ENCODE data around the gene PPP1R7.

PPP1R7 gene

DNA sequence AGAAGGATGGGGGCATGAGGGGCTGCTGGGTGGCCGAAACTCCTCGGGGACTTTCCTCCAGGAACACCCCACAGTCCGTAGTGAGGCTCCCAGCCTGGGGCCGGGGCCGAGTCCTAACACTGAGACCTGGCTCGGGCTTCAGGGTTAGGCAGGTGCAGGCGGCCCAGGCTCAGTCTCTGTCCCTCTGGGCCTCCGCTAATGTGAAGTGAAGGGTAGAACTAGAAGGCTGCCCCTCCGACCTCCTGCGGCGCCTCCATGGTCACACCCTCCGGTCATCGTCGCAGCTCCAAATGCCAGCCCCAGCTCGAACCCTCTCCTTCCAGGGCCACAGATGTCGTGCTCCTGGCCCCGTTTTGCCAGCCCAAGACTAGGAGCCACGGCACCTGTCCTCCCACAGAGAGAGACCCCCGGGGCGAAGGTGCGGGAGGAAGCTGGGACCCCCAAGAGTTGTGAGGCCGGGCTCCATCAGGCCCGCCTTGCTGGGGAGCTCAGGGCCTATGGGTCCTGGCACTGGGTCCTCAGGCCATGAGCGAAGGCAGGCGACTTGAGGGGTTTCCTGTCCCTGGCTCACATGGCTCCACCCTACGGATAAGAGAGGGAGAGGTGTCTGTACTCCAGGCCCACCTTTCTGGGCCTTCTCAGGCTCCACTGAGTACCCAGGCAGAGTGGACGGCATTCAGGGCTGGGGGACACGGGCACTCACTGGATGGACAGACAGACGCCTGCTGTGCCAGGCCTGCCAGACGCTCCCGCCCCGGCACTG, 39.0 kb downstream of the PPP1R7 start:
- TF ChIP-seq, protein P1, sequence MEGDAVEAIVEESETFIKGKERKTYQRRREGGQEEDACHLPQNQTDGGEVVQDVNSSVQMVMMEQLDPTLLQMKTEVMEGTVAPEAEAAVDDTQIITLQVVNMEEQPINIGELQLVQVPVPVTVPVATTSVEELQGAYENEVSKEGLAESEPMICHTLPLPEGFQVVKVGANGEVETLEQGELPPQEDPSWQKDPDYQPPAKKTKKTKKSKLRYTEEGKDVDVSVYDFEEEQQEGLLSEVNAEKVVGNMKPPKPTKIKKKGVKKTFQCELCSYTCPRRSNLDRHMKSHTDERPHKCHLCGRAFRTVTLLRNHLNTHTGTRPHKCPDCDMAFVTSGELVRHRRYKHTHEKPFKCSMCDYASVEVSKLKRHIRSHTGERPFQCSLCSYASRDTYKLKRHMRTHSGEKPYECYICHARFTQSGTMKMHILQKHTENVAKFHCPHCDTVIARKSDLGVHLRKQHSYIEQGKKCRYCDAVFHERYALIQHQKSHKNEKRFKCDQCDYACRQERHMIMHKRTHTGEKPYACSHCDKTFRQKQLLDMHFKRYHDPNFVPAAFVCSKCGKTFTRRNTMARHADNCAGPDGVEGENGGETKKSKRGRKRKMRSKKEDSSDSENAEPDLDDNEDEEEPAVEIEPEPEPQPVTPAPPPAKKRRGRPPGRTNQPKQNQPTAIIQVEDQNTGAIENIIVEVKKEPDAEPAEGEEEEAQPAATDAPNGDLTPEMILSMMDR (IDR thresholded peaks at IDR 0.05; ENCODE audit: extremely low read depth, insufficient read depth, missing control alignments): no peak
- in situ Hi-C loops (cut with MboI; ENCODE audit: low pct_unique_long_range_greater_than_20kb, low sequenced_read_pairs, unreplicated experiment): no loop called here
- DNase-seq (ENCODE audit: low spot score): no peak

DNA sequence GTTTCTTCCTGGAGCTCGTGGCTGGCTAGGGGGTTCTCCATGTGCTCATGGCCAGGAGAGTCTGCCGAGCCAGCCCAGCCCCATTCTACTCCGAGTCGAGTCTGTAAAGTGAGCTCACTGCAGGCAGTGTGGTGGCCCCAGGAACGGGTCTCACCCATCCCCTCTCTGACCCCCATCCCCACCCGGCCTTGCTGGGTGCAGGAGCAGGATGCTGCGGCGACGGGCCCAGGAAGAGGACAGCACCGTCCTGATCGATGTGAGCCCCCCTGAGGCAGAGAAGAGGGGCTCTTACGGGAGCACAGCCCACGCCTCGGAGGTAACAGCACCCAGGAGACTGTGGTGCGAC, 39.6 kb downstream of the PPP1R7 start:
- in situ Hi-C loops (cut with MboI; ENCODE audit: low pct_unique_long_range_greater_than_20kb, low sequenced_read_pairs, unreplicated experiment): no loop called here
- TF ChIP-seq, protein P1 (IDR thresholded peaks at IDR 0.05; ENCODE audit: extremely low read depth, insufficient read depth, missing control alignments): no peak
- no peak for DNase-seq (ENCODE audit: low spot score)

DNA sequence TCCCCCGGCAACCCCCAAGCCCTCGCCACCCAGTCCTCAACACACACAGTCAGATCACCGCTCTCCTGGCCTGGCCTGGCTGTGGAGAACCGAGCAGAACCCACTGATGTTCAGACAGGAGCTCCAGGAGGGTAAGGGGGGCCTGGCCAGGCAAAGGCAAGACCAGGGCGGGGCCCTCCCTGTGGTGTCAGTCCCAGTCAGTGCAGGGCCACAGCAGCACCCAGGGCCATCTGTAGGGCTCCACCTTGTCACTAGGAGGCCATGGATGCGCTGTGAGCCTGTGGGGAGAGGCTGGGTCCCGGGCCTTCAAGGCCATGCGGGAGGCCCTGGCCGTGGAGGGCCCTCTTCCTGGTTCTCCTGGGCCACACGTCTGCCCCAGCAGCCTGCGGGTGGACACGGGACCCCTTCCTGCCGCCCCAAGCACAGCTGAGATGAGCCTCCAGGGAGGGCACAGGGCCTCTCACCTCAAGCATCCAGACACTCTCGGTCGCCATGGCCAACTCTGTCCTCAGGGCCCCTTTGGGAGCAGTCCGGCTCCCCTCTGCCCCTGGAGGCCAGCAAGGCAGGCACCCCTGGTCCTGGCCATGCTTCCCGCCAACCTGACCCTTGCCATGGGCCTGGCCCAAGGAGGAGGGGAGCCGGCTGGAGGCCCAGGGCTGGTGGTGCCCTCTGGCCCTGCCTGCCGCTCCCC, 40.2 kb downstream of the PPP1R7 start:
- no peak for DNase-seq (ENCODE audit: low spot score)
- TF ChIP-seq, protein P1 (IDR thresholded peaks at IDR 0.05; ENCODE audit: extremely low read depth, insufficient read depth, missing control alignments): no peak
- in situ Hi-C loops (cut with MboI; ENCODE audit: low pct_unique_long_range_greater_than_20kb, low sequenced_read_pairs, unreplicated experiment): no loop called here

DNA sequence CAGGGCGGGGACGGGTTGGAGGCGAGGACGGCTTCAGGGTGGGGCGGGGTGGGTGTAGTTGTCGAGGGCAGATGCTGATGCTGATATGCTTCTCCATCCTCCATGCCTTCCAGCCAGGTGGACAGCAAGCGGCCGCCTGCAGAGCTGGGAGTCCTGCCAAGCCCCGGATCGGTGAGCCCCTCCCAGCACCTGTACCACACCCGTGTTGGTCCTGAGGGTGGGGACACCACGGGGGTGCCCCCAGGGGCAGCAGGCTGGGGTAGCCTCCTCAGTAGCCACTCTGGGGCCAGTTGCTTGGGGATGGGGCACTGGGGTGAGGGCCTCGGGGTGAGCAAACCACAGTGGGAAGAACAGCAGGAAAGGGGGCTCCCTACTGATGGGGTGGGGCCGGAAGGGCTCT, 40.8 kb downstream of the PPP1R7 start:
- in situ Hi-C loops (cut with MboI; ENCODE audit: low pct_unique_long_range_greater_than_20kb, low sequenced_read_pairs, unreplicated experiment): no loop called here
- TF ChIP-seq, protein P1 (IDR thresholded peaks at IDR 0.05; ENCODE audit: extremely low read depth, insufficient read depth, missing control alignments): no peak

DNA sequence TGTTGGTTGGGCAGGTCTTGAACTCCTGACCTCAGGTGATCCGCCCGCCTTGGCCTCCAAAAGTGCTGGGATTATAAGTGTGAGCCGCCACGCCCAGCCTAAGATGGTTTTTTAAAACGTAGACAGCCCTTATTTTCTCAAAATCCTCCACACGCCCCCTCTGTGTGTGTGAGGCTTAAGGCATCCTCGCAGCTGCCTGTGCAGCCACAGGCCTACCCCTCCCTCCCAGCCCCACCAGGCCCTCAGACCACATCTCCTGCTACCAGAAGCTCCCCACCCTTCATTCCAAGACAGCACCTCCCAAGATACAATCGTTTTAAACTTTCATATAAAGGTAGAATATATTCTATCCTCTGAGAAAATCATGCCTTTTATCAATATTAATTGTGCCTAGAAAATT, 43.0 kb downstream of the PPP1R7 start:
- in situ Hi-C loops (cut with MboI; ENCODE audit: low pct_unique_long_range_greater_than_20kb, low sequenced_read_pairs, unreplicated experiment): no loop called here
- TF ChIP-seq, protein P1 (IDR thresholded peaks at IDR 0.05; ENCODE audit: extremely low read depth, insufficient read depth, missing control alignments): no peak
- no peak for DNase-seq (ENCODE audit: low spot score)

More for the DNA sequence above, 40.8 kb downstream of the PPP1R7 start:
- no peak for DNase-seq (ENCODE audit: low spot score)

DNA sequence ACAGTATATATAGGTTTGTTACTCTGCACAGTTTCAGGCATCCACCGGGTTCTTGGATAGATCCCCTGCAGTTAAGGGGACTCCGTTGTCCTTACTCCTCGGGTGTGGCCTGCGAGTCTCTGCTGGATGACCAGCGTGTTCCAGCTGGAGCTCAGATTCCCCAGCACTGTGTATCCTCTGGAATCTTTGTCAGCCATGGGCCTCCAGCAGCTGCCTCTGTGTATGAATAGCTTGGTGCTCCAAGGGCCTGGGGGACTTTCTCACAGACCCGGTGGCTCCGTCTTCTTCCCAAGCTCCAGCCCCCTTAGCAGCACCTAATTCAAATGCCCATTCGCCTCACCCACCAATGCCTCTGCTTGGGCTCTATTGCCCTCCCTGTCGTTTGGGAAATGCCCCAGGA, 44.5 kb downstream of the PPP1R7 start:
- DNase-seq (ENCODE audit: low spot score): no peak
- TF ChIP-seq, protein P1 (IDR thresholded peaks at IDR 0.05; ENCODE audit: extremely low read depth, insufficient read depth, missing control alignments): no peak
- in situ Hi-C loops (cut with MboI; ENCODE audit: low pct_unique_long_range_greater_than_20kb, low sequenced_read_pairs, unreplicated experiment): no loop called here

Data from GM13977 (cell line).